ENCODE measurements around the gene CLDN7. TPM values are rescaled to one million over a fixed set of nuclear protein-coding genes. Genes with fewer than 3 reads are reported as not detected.
"Not testable (repeated sequence)": the region's sequence is repeated elsewhere in the genome, so short reads cannot be mapped to it uniquely, and the experiment has no call there.

CLDN7 gene
- total RNA-seq, 1 donor from 2014 or later = 248 TPM

DNA sequence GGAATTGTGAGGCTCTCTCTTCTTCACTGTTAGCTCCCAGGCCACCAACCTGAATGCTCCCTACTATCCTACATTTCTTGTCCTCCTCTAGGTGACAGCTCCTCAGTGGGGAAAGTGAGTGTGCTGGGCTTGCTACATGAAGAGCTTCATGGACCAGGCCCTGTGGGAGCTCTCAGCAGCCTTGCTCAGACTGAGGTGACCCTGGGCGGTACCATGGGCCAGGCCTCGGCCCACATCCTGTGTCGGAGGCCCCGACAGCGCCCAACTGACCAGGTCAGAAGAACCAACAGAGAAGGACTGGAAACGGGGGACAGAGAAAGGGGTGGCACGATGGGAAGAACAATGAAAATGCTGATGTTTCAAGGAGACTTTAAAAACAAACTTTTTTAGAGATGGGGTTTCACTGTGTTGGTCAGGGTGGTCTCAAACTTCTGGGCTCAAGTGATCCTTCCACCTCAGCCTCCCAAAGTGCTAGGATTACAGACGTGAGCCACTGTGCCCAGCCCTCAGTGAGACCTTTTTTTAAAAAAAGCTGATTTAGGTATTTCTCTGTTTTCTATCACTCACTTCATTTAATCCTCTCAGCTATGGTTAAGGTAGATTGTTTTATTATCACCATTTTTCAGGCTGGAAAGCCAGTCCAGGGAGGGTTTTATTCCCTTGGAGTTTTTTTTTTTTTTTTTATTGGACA, 5.4 kb downstream of the CLDN7 start:
- DNase-seq (ENCODE audit: low spot score) = no peak

DNA sequence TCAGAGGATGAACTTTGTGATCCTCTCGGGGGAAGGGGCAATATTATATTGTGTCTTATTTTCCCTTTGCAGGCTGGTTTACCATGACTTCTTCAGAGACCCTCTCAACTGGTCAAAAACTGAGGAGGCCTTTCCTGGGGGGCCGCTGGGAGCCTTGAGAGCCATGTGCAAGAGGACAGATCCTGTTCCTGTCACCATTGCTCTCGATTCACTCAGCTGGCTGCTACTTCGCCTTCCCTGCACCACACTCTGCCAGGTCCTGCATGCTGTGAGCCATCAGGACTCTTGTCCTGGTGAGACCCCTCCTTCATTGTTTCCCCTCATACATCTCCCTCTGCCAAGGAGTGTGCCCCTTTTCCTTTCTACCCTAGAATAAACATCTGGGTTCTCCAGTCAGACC, 7.8 kb downstream of the CLDN7 start:
- DNase-seq (ENCODE audit: low spot score) = no peak

DNA sequence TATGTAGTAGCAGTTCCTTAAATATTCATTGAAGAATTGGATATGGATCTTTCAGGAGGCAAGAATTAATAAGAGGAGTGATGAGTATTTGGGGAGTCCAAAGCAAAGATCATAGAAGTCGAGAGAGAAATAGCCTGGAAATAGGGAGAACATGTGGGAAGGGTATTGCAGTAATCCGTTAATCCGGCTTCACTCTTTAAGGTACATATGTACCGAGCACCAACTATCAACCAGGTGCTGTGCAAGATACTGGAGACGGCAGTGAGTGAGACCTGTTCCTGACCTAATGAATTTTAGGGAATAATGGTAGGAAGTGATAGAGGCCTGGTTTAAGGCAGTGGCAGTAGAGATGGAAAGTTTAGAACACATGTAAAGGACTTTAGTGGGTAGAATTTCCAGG, 9.2 kb downstream of the CLDN7 start:
- no peak for DNase-seq (ENCODE audit: low spot score)

DNA sequence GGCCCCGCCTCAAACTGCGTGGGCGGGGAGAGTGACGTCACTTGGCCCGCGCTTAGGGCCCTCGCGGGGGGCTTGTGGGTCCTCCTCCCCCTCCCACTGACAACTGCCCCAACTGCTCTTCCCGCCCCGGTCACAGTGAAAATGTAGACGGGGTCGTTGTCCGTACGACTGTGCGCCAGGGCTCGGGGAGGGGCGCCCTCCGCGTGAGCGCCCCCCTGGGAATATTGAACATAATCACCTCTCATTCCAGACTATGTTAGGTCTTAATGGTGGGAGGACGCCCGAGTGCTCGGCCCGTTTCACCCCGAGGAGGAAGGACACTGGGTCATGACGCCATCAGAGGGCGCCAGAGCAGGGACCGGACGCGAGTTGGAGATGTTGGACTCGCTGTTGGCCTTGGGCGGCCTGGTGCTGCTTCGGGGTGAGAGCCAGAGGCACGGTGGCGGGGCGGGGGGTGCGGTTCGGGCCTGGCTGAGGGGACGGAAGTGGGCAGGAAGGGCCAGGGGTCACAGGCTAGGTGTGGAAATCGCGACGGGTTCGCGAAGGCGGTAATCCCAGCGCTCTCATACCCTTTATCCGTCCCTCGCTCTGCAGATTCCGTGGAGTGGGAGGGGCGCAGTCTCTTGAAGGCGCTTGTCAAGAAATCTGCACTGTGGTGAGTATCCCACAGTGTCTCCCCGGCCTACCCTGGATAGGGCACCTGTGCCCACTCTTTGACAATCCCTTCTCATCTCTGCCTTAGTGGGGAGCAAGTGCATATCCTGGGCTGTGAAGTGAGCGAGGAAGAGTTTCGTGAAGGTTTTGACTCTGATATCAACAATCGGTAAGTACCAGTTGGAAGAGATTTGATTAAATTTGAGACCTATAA, 9.9 kb downstream of the CLDN7 start, which contains the start of gene ELP5:
ELP5 (plus strand) TSS at position 40 of the 868 bp plus-strand sequence; CDS start at position 376, 336 bp downstream.
- peak; percentile 94 for DNase-seq (ENCODE audit: low spot score)

DNA sequence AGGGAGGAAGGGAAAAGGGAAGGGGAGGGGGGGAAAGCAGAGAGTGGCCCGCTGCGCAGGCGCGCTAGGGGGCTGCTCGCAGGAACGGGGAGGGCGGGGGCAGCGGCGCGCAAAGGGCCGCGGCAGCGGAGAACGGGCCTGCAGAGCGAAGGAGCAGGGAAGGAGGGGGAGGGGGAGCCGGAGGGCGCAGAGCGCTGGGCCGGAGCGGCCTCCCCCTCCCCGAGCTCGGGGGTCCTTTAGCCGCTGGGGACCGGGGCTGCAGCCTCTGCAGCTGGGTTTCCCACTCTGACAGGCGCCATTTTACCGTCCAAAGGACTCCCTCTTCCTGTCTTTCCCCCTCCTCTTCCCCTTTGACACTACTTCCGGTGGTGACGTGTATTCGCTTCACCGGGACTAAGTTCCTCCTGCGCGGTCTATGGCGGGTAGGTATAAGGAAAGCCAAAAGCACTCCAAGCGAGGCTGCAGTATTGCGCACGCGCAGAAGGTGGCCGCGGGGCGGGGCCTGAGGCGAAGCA, 10.6 kb downstream of the CLDN7 start, which contains the start of gene CTDNEP1:
CTDNEP1 (minus strand) TSS at position 74 of the 515 bp plus-strand sequence. CDS start 438 bp downstream, outside the sequence.
- DNase-seq (ENCODE audit: low spot score) = peak; percentile 99

DNA sequence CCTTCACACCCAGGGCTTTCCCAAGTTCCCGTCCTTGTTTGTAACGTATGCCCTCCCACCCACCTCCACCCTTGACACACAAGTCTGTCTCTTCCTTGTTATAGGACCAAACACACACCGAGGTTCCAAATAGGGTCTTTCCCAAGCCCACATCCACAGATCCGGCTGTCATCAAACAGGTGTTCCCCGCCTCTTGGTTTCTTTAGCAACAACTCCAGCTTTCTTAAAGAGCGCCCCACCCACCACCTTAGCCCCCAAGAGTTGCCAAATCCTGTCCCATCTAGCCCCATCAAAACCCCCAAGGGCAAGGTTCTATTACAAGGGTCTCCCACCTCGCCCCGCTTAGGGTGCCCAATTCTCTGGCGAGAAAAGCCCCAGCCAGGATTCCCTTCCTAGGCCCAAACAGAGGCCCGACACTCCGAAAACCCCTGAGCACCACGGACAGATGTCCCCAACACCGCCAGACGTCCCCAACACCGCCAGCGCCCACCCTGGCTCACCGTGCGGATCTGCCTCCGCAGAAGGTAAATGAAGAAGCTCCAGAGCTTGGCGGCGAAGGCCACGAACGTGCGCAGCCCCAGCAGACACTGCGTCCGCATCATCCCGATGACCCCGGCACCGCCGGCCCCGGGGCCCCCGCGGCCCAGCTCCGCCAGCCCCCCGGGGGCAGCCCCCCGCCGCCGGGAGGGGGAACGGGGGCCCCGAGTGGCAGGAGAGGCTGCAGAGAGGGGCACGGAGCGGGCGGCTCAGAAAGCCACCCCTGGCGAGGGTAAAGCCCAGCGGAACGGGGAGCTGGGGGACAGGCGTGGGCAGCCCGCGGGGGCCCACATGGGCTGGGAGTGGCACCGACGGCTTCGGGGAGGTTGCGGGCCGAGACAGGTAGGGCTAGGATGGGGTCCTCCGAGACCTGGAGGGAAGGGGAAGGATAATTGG, 11.3 kb downstream of the CLDN7 start:
- no peak for DNase-seq (ENCODE audit: low spot score)

- no peak for DNase-seq (ENCODE audit: low spot score)
Measured at GRCh38 chr17:7249830-7250229, 12.4 kb downstream of the CLDN7 start.

DNA sequence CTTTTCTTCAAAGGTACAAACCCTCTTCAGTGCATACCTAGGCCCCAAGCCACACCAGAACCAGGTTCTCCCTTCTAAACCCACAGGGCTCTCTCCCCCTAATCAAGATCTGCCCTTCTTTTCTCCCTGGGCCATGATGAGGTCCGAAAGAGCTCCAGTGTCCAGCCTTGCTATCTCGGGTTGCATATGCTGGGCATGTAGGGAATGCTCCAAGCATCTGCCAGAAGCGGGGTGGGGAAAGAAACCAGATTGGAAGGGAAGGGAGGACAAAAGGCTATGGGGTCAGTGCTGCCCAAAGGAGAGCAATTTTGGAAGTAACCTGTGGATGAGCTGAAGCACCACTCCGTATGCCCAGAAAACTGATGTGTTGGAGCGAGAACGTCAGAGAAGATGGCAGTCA, 13.1 kb downstream of the CLDN7 start:
- no peak for DNase-seq (ENCODE audit: low spot score)

- no peak for DNase-seq (ENCODE audit: low spot score)
Measured at GRCh38 chr17:7248796-7249195, 13.5 kb downstream of the CLDN7 start.

DNA sequence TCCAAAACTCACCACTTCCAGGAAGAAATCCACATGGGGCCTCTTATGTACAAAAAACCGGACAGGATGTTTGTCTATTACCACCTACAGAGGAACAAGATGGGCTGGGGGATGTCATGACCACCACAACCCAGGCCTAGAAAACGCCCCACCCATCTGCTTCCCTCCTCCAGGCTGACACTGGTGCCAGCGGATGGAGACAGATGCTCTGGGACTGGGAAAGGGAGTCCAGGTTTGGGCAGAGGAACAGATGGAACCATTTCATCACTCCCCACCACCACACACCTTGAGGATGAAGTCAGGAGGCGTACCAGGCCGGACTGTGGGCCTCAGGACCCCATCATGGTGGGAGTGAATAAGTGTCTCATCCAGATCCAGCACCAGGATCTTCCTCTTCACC, 15.5 kb downstream of the CLDN7 start:
- DNase-seq (ENCODE audit: low spot score) = no peak

DNA sequence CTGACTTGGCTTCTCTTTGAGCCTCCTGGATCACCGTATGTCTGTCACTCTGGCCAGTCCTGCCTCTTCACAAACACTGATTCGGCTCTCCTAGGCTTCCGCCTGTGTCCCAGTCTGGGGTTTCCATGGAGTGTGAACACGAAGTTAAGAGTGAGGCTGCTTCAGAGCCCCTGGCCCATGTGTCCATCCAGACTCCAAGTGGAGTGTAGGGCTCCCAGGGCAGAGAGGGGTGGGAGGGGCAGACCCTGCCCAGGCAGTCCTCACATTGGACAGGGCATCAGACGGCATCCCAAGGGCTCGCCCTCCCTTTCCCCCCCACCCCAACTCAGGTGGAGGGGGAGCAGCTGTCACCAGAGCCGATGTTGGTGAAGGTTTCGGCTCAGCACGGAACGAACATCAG, 18.4 kb downstream of the CLDN7 start:
- not testable (repeated sequence) for DNase-seq (ENCODE audit: low spot score)

- no peak for DNase-seq (ENCODE audit: low spot score)
Measured at GRCh38 chr17:7243453-7243729, 18.9 kb downstream of the CLDN7 start.

DNA sequence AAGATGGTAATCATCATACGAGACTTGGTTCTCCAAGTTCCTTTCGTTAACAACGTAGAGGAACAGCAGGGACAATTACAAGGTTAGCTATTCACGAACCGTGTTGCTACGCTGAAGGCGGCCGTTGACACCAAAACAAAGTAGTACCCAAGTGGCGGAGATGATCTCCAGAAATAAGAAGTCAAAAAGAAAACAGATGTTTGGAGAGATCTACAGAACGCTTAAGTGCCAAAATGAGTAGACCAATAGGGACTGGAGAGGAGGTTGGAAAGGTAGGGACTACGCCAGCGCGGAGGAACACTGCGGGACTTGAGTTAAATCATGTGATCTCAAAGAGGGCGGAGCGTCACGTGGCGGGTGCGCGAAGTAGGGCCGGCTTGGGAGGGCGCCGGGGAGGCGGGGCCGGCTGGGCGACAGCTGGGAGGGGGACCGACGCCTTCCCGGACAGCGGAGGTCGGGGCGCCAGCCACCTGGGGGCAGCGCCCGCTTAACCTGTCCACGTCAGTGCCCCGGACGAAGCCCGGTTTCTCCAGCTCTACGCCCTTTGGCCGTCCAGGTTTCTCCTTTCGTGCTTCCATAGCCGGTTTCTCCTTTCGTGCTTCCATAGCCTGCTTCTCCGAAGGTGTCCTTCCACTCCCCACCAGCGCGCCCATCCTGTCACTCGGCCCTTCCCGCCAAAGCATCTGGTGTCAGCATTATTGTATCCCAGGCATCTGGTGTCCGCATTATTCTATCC, 19.4 kb downstream of the CLDN7 start:
- peak; percentile 95 for DNase-seq (ENCODE audit: low spot score)

DNA sequence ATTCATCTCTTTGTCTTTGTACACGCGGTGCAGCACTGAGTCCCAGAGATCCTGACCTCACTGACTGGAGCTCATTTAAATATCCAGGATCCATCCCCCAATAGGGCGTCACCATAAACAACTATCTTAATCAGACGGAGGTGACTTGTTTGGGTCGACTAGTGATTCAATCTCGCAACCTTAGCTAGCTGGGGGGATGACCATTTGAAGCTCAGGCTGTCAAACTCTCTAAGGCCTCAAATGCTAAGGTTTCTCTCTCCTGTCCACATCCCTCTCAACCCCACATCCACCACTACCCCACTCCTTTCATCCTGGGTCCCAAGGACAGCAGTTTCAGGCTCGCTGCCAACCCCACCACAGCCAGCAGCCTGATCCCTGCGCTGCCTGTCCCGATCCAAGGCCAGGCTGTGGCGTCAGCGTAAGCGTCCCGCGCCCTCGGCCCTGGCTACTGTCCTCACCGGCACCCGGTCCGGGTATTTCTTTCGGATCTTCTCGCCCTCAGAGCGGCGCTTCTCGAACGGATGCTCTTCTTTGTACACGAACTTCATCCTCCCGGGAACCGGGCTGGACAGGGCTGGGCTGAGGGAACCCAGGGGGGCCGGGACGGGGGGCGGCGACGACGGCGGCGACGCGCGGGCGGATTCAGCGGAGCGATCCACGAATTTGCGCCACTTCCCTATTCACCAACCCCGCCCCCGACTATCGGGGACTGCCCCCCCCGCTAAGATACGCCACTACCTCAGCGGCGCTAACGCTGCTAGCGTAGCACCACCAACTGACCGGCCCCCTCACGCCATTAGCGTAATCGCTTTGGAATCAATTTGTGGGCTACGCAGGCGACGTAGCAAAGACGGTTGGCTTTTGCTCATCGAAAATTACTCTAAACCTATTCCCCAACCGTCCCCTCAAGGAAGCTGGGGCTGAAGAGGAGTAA, 20.2 kb downstream of the CLDN7 start, which contains the start of gene GABARAP:
GABARAP (minus strand) TSS at position 667 of the 934 bp plus-strand sequence; CDS start at position 548, 119 bp downstream.
- DNase-seq (ENCODE audit: low spot score) = peak; percentile 95

GRCh38 chr17:7241090-7241733, 21.1 kb downstream of the CLDN7 start:
- no peak for DNase-seq (ENCODE audit: low spot score)

- DNase-seq (ENCODE audit: low spot score) = no peak
Measured at GRCh38 chr17:7240375-7240774, 21.9 kb downstream of the CLDN7 start.

DNA sequence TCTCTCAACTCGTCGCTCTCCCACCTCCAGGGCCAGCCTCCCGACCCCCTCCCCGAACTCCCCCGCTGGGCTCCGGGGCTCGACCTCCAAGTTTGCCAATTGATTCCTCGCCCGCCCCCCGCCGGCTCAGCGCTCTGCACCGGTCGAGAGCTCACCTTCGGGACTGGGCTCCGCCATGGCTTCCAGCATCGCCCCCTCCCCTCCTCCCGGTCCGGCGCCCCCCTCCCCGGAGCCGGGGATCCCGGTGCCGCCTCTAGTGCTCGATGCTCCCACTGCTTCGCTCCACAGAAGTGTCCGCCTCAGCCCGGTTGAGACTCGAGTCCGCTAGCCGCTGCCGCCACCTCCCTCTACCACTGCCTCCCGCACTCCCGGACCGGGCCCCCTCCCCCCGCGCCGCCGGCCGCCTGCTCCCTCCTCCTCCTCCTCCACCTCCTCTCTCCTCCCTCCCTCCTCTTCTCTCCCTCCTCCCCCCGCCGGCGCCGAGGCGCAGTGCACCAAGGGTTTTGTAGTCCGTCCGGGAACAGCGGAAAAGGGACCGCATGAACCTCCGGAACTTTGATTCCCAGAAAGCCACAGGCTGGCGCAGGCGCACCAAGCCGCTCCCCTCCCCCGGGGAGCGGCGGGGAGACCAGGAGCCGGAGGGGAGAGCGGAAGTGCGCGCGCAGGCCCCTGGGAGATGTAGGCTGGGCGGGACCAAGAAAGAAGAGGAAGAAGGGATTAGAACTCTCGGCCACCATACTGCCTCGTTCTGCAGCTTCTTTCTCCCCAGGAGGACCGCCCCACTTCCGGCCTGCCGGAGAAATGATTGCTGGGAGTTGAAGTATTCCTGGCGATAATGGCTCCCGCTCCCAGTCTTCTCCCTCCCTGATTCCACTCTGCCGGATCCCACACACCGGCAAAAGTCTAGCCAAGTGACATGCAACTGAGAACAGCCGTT, 22.9 kb downstream of the CLDN7 start, which contains the start of gene PHF23:
PHF23 (minus strand) TSS at position 367 of the 937 bp plus-strand sequence; CDS start at position 189, 178 bp downstream.
- peak; percentile 99 for DNase-seq (ENCODE audit: low spot score)

Data from mucosa of gallbladder (tissue), 1 donor.